IPS-NIHi11 (cell line): ENCODE measurements around the gene ARAP2.
A peak's percentile ranks its signal among the peaks of the same experiment; 100 is the strongest.

Experiments
- DNase-seq: peaks from one replicate; pipeline ENCODE4 v3.0.0; 2012; ENCODE audit warnings: mixed read lengths, low spot score

ARAP2 gene

DNA sequence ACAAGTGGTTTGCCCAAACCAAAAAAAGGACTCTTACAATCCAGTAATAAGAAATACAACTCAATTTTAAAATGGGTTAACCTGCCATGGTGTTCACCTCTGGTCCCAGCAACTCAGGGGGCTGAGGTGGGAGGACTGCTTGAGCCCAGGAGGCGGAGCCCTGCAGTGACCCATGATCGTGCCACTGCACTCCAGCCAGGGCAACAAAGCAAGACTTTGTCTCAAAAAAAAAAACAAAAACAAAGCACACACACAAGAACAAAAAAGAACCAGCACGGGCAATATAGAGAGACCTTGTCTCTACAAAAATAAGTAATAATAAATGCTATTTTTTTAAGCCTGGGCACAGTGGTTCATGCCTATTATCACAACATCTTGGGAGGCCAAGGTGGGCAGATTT is 28.7 kb downstream of the ARAP2 start:
- no peak for DNase-seq

- DNase-seq, result no peak
Measured at GRCh38 chr4:36214735-36215485, 29.4 kb downstream of the ARAP2 start.

DNA sequence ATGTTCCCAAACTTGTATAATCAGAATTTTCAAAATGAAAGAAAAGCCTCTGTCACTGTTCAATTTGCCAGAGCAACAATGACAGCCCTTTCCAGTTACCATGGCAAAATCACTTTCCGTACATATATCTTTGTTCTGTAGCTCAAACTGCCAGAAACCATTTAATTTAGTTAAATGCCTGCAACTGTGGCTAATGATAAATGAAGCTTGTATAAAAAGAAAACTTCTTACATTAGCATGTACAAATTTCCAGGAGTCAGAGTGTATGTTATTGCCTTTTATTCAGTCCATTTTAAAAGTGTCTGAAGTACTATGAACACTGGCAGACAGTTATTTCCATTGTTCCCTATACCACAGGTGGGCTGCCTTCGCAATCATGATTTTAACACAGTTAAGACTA is 30.3 kb downstream of the ARAP2 start:
- DNase-seq, result no peak

DNA sequence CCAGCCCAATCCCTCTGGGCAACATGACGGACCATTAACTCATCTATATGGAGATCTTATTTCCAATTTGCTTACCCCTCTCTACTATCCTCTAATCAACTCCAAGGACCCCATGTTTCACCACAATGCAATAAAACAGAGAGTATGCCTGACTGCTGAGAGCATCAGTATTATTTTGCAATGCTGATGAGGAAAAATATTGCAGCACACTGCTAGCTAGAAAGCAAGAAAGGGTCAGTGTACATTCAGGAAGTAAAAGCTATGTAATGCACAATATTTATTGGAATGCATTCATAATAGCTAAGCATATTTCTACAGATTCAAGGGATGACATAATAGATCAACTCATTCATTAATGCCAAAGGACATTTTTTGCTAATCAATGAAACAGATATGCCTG is 33.2 kb downstream of the ARAP2 start:
- no peak for DNase-seq

DNA sequence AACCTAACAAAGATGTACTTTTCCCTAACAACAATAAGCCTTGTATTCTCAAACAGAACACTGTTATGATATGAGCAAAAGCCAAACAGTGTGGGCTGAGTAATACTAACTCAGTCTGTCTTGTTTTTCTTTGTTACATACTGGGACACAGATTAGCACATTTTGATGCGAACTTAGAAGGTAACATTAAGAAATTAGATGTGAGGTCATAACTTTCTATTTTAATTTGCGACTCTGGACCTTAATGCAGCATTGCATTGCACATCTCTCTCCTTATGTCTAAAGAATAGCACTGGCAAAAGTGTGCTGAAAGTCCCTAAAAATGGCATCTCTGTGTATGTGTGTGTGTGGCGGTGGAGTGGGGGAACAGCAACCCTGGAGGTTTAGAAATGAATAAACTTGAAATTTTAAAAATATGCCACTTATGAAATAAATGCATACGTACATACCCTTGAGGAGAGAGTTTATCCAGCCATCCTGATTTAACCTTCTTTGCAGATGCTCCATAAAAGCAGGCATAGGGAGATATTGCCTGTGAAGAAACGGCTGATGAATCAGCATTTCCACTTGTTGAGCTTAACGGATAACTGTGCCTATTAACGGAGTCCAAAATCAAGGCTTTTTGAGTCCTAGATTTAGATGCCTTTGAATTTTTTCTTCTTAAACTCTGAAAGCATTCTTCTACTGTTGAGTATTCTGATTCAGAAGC is 34.2 kb downstream of the ARAP2 start:
- no peak for DNase-seq

- DNase-seq, result no peak
Measured at GRCh38 chr4:36208893-36209473, 35.3 kb downstream of the ARAP2 start.

DNA sequence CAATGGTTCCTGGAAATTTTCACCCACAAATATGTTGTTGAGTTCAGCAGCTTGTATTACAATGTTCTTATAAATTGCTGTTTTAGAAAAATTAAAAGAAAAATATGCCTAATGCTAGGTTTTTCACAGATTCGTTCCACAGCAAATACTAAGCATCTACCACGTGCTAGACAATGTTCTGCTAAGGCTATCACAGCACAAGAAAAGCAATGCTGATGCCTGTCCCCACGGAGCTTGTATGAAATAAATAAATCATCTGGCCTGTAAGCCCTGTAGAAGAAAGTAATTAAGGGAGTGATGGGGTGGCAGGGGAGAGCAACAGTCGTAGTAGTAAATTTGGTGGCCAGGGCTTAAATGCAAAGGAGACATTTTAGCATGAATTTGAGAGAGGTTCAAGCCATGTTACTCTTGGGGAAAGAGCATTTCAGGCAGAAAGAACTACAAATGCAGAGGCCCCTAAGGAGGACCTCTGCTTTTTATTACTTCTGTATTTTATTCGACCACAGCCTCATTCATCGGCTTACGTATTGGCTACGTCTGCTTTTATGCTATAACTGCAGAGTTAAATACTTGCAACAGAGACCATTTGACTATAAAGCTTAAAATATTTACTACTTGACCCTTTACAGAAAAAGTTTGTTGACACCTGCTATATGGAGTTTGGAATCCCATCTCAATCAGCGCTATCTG is 36.3 kb downstream of the ARAP2 start:
- no peak for DNase-seq

- no peak for DNase-seq
Measured at GRCh38 chr4:36207367-36207766, 36.9 kb downstream of the ARAP2 start.

DNA sequence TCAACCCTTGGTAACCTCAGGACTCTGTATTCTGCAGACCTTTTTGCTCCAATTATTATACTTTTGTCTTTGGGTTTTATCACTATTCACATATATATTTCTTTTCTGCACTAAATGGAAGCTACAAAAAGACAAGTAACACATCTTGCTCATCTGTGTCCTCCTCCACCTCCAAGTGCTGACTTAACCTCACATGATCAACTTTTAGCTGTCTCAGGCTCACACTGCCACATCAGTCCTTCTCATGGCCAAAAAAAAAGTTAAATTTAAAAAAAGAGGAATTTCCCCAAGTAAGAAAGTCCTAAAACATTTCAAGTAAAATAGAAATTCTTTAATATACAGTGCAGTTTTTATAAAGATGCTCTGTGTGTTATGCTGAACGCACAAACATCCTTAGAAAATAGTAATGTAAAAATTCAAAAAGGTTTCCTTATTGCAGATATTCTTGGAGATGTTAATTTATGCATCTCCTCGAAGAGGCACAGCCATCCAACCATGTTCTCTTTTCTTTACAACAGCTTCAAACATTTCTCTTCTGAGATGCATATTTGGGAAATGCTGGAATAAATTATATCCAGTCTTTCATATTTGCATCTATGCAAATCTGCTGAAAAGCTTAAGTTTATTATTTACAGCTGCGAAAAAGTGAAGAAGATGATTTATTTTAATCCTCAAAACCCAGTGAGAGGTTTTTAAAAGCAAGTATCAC is 37.6 kb downstream of the ARAP2 start:
- no peak for DNase-seq

DNA sequence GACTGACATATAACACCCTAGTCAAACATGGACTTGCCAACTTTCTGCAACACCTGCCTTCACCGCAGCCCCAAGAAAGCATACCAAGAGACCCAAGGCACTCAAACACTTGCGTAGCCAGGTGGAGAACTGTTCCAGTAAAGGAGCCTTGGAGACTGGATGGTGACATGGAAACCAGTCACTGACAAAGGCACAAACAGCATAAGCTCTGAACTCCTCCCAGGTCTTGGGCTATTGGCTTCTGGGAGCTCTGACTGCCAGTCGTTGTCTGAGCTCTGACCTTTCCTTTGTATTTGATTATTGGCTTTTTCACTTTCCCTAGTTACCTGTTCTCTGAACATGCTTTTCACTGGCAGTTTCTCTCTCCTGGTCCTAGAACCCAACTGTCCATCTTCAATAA is 38.3 kb downstream of the ARAP2 start:
- DNase-seq, result no peak

- DNase-seq, result no peak
Measured at GRCh38 chr4:36198861-36199260, 45.5 kb downstream of the ARAP2 start.

DNA sequence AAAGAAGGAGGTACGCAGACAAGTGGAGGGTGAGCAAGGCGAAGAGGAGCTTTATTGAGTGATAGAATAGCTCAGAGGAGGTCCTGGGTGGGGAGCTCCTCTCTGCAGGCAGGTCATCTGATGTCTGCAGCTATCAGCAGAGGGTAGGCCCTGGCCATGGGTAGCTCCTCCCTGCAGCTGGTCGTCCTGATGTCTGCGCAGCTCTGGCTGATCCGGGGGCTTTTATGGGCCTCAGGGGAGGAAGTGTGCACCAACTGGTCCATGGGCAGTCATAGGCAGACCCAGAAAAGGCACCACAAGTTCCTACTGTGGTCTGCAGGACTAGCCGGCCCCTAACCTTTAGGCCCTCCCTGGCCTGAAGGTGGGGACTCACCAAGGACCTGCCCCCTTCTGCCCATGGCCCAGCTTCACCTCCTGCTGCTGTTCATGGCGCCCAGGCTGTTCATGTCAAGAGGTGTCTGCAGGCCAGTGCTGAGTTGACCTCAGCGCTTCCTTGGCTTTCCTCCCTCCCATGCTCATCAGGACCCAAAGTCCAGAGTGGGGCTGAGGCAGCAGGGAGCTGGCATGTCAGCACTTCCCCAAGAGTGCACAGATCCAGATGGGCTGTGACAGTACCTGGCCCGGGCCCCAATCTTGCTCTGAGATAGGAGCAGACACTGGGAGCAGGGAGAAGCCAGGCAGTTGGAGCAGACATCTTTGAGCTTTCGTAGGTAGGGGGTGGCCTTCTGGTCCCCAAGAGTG is 46.1 kb downstream of the ARAP2 start:
- DNase-seq, result no peak

GRCh38 chr4:36197501-36197900 is 46.8 kb downstream of the ARAP2 start:
- no peak for DNase-seq

- no peak for DNase-seq
Measured at GRCh38 chr4:36196145-36196913, 48.0 kb downstream of the ARAP2 start.

DNA sequence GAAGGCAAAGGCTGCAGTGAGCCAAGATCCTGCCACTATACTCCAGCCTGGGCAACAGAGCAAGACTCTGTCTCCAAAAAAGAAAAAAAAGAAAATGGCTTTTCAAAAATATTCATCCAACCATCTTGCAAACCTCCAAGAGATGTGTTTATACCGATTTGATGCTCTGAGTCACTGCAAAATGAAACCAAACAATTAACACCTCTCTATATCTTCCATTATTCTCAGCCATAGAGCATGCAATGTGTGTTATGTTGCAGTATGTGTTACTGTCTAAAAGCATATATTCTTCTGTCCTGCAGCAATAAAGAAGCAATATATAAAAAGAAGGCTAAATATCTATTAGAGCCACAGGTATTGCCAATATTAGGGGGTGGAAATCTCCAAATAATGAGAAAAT is 51.4 kb downstream of the ARAP2 start:
- DNase-seq, result no peak

DNA sequence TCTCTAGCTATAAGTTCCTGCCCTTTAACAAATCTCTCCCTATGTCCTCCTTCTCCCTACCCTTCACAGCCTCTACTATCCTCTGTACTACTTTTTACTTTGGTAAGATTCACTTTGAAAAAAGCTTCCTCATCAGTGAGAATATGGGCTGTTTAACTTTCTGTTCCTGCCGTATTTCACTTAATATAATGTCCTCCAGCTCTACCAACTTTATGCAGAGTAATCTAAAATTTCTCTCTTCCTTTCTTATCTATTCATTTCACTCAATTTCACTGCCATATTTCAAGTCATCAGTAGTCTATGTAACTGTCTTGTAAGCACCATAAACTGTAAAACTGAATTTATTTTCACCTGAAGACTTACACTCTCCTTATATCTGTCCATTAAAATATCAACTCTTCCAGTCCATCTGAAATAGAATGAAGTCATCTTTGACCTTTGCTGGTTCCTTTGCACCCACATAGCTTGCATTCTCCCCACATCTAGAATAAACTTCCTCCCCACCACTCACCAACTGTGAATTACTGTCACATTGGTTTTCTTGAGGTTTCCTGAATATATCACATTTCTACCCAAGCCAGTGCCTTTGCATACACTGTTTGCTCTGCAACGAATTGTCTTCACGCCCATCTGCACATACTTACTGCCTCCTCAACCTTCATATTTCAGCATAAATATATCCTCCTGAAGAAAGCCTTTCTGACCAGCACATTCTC is 54.6 kb downstream of the ARAP2 start:
- DNase-seq, result no peak

DNA sequence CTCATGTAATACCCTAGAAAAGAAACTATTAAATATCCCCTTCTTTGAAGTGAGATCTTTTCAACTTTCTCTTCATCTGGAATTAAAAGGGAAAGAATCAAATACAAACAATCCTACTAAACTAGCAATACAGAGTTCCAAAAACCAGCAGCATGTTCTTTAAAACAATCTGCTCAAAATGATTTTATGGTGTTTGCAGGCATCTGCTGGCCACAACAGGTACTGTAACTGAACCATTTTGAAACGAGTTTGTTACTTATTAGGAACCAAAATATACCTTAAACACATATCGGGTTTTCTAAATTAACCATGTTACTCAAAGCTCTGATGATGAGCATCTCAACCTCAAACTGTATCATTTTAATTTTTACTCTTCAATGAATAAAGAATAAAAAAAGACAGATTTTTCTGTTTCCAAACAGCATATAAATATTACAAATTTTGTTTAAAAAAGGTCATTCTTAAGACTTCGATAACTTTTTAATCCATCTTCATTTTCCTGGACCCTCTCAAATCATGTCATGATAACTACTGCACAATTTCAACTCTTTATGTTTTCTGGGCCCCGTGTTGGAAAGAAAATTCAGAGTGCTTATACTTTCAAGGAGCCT is 56.5 kb downstream of the ARAP2 start:
- DNase-seq, result peak; percentile 24

DNA sequence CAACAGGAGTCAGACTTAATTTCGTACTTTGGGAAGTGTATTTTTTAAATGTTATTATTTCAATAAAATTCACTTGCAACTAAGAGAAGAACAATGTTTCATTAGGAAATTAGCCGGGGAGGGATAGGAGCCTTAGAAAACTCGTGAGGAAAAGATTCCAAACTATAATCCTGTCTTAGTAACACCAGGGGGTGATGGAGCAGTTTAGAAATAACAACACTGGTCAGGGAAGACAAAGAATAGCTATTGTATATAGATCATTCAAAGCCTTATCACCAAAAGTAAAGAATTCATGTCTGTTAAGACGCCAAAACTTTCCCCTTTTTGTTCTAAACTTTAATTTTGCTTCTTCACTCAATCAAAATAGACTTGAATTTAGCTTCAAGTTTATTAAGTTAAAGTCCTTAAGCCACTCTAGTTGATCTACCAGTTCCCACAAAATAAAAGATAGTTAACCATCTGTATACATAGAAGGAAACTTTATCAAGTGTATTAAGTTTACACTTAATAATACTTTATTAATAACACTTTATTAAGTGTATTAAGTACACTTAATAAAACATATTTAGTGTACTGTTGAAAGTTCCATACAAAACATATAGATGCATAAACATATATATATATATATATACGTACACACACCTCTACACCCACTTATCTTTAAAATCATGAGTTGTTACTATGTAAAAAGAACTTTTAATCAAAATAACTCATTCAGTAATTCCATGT is 60.5 kb downstream of the ARAP2 start:
- no peak for DNase-seq

DNA sequence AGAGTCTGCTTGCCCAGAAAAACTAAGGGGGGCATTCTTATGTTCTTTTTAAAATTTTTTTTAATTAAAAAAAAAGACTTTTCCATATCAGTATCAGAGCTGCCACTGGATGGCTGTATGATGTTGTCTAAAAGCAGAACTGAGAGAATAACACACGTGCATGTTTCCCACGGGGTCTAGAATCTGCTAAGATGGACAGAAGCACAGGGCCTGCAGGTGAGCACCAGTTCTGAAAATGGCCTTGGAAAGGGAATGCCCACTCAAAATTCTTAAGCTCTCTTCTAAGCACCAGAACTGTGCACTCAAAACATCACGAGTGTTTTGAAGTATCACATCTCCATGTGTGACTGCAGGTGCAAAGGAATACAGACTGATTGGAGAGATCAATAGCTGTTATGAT is 61.1 kb downstream of the ARAP2 start:
- no peak for DNase-seq
